A549 (cell line): ENCODE measurements around the gene SPAG9. TPM values are rescaled to one million over a fixed set of nuclear protein-coding genes. Genes with fewer than 3 reads are reported as not detected.

ENCODE experiments used
- BCL3 ChIP-seq: fragments of >200 bp; sonication (Bioruptor Twin); formaldehyde crosslinking; IDR thresholded peaks from 3 replicates; pipeline ENCODE4 v1.6.1; 2016
- BHLHE40 ChIP-seq: IDR thresholded peaks from 2 replicates; pipeline ENCODE4 v1.6.1; 2012; ENCODE audit warnings: low read depth, low read length, inconsistent platforms
- CBX2 ChIP-seq: fragments of 200-600 bp; sonication (generic); IDR thresholded peaks from 2 replicates; pipeline ENCODE4 v1.6.1; 2016; ENCODE audit warnings: low read depth, mild to moderate bottlenecking, borderline replicate concordance
- CEBPB ChIP-seq, 2 experiments: fragments of >200 bp in 1 of 2; sonication (Bioruptor Twin) in 1 of 2; formaldehyde crosslinking in 1 of 2; IDR thresholded peaks; 2 replicates each; pipeline ENCODE4 v1.6.1; 2012 to 2016
- ESRRA ChIP-seq: fragments of 150-350 bp; IDR thresholded peaks from 2 replicates; pipeline ENCODE4 v1.6.1; 2014; ENCODE audit warnings: mild to moderate bottlenecking, low read length, borderline replicate concordance
- HOXB13 ChIP-seq: fragments of 250-450 bp; sonication (Bioruptor Pico); IDR thresholded peaks from 2 replicates; pipeline ENCODE4 v1.5.0; 2020; ENCODE audit warnings: low read depth, mild to moderate bottlenecking, moderate library complexity
- JUNB ChIP-seq: fragments of >200 bp; sonication (Bioruptor Twin); formaldehyde crosslinking; IDR thresholded peaks from 2 replicates; pipeline ENCODE4 v1.6.1; 2016
- KDM1A ChIP-seq: fragments of 200-600 bp; sonication (generic); IDR thresholded peaks from 2 replicates; pipeline ENCODE4 v1.6.1; 2016; ENCODE audit warnings: low read depth, mild to moderate bottlenecking
- NFE2L2 ChIP-seq: fragments of 150-350 bp; conservative IDR thresholded peaks from 2 replicates; pipeline ENCODE4 v1.6.1; 2014; ENCODE audit warnings: low read length
- NPAS2 ChIP-seq: fragments of 250-450 bp; sonication (Bioruptor Pico); IDR thresholded peaks from 2 replicates; pipeline ENCODE4 v1.8.0; 2022; ENCODE audit warnings: mild to moderate bottlenecking, moderate library complexity, borderline replicate concordance
- NR3C1 ChIP-seq: fragments of >200 bp; sonication (Bioruptor Twin); formaldehyde crosslinking; IDR thresholded peaks from 3 replicates; pipeline ENCODE4 v1.6.1; 2017
- REST ChIP-seq: fragments of 200-600 bp; sonication (generic); IDR thresholded peaks from 2 replicates; pipeline ENCODE4 v1.6.1; 2016; ENCODE audit warnings: antibody characterized with exemption, mild to moderate bottlenecking, moderate library complexity
- SREBF2 ChIP-seq: fragments of 450-650 bp; IDR thresholded peaks from 2 replicates; pipeline ENCODE4 v1.6.1; 2014; ENCODE audit warnings: mild to moderate bottlenecking, moderate library complexity
- ZC3H11A ChIP-seq: fragments of 450-650 bp; IDR thresholded peaks from 2 replicates; pipeline ENCODE4 v1.6.1; 2014; ENCODE audit warnings: antibody characterized with exemption, mild to moderate bottlenecking
- ZSCAN20 ChIP-seq: fragments of 250-450 bp; sonication (Bioruptor Pico); IDR thresholded peaks from 2 replicates; pipeline ENCODE4 v1.8.0; 2022; ENCODE audit warnings: mild to moderate bottlenecking, moderate library complexity
- polyA plus RNA-seq, 4 experiments: library from polyadenylated mRNA; depleted of rRNA in 3 of 4; stranded (reverse); fragments of >200 nt; fragmentation: RNase III in 1 of 4; extraction: RNeasy Plus Mini Kit Qiagen cat#74134 plus additional on column Dnase treatment in 1 of 4; gene quantifications; 2 replicates in 3 of 4; 3 replicates in 1 of 4; pipeline ENCODE4 v1.2.3, GENCODE V29; 2011 to 2017
- TF ChIP-seq, protein P1 (sequence below): IDR thresholded peaks from 2 replicates; pipeline ENCODE4 v1.6.1; 2012
- TF ChIP-seq, protein P2 (sequence below): fragments of 250-450 bp; sonication (Bioruptor Pico); IDR thresholded peaks from 2 replicates; pipeline ENCODE4 v1.5.0; 2021; ENCODE audit warnings: mild to moderate bottlenecking, moderate library complexity, borderline replicate concordance
- TF ChIP-seq, protein P3 (sequence below): fragments of 150-350 bp; IDR thresholded peaks from 2 replicates; pipeline ENCODE4 v1.6.1; 2014; ENCODE audit warnings: low read depth, mild to moderate bottlenecking, low read length

SPAG9 gene
- polyA plus RNA-seq, 2 of the 4 experiments (the other 2 are of a cell fraction): 69.0 to 71.1 TPM

- TF ChIP-seq KDM1A: no peak
- TF ChIP-seq ZC3H11A: no peak
- TF ChIP-seq BCL3: peak; percentile 90; the same call in 2 of the 3 replicates
- peak; percentile 100 for TF ChIP-seq HOXB13 (CRISPR knock-in tag)
- TF ChIP-seq, protein P1, sequence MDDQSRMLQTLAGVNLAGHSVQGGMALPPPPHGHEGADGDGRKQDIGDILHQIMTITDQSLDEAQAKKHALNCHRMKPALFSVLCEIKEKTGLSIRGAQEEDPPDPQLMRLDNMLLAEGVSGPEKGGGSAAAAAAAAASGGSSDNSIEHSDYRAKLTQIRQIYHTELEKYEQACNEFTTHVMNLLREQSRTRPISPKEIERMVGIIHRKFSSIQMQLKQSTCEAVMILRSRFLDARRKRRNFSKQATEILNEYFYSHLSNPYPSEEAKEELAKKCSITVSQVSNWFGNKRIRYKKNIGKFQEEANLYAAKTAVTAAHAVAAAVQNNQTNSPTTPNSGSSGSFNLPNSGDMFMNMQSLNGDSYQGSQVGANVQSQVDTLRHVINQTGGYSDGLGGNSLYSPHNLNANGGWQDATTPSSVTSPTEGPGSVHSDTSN: peak; percentile 66
- TF ChIP-seq ZSCAN20 (CRISPR knock-in tag): peak; percentile 95
- TF ChIP-seq, protein P2, sequence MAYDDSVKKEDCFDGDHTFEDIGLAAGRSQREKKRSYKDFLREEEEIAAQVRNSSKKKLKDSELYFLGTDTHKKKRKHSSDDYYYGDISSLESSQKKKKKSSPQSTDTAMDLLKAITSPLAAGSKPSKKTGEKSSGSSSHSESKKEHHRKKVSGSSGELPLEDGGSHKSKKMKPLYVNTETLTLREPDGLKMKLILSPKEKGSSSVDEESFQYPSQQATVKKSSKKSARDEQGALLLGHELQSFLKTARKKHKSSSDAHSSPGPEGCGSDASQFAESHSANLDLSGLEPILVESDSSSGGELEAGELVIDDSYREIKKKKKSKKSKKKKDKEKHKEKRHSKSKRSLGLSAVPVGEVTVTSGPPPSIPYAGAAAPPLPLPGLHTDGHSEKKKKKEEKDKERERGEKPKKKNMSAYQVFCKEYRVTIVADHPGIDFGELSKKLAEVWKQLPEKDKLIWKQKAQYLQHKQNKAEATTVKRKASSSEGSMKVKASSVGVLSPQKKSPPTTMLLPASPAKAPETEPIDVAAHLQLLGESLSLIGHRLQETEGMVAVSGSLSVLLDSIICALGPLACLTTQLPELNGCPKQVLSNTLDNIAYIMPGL: peak; percentile 55; the same call in 1 of the 2 replicates
- TF ChIP-seq NFE2L2: no peak
- TF ChIP-seq SREBF2: no peak
- TF ChIP-seq, protein P3, sequence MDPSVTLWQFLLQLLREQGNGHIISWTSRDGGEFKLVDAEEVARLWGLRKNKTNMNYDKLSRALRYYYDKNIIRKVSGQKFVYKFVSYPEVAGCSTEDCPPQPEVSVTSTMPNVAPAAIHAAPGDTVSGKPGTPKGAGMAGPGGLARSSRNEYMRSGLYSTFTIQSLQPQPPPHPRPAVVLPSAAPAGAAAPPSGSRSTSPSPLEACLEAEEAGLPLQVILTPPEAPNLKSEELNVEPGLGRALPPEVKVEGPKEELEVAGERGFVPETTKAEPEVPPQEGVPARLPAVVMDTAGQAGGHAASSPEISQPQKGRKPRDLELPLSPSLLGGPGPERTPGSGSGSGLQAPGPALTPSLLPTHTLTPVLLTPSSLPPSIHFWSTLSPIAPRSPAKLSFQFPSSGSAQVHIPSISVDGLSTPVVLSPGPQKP: no peak
- peak; percentile 89 to 97 for TF ChIP-seq CEBPB (IDR thresholded peaks at IDR 0.05)
- TF ChIP-seq ESRRA: peak; percentile 31; the same call in 1 of the 2 replicates
- TF ChIP-seq NPAS2 (CRISPR knock-in tag): peak; percentile 88
- TF ChIP-seq BHLHE40: peak; percentile 98
- TF ChIP-seq CBX2: no peak
- TF ChIP-seq NR3C1: no peak
- TF ChIP-seq REST: no peak
- peak; percentile 81 for TF ChIP-seq JUNB
Measured at GRCh38 chr17:50935221-50935995, 185.3 kb downstream of the SPAG9 start (continued).
